Ishikawa (cell line): ENCODE measurements around the gene KCNQ4.

Source experiments
- CREB1 ChIP-seq: IDR thresholded peaks from 2 replicates; pipeline ENCODE4 v1.6.1; 2012; ENCODE audit warnings: low read depth
- FOXM1 ChIP-seq: IDR thresholded peaks from 2 replicates; pipeline ENCODE4 v1.6.1; 2012; ENCODE audit warnings: low read depth, borderline replicate concordance
- MAX ChIP-seq: IDR thresholded peaks from 2 replicates; pipeline ENCODE4 v1.6.1; 2012
- RAD21 ChIP-seq: IDR thresholded peaks from 2 replicates; pipeline ENCODE4 v1.6.1; 2012; ENCODE audit warnings: low read depth
- REST ChIP-seq: IDR thresholded peaks from 2 replicates; pipeline ENCODE4 v1.6.1; 2012; ENCODE audit warnings: low read depth, mild to moderate bottlenecking
- TAF1 ChIP-seq: IDR thresholded peaks from 2 replicates; pipeline ENCODE4 v1.6.1; 2012; ENCODE audit warnings: low read depth, mild to moderate bottlenecking
- TEAD4 ChIP-seq: IDR thresholded peaks from 2 replicates; pipeline ENCODE4 v1.6.1; 2012
- YY1 ChIP-seq: IDR thresholded peaks from 2 replicates; pipeline ENCODE4 v1.6.1; 2012; ENCODE audit warnings: low read depth
- ZBTB7A ChIP-seq: IDR thresholded peaks from 2 replicates; pipeline ENCODE4 v1.6.1; 2012; ENCODE audit warnings: low read depth

- no peak for TF ChIP-seq RAD21
- no peak for TF ChIP-seq TEAD4
- TF ChIP-seq REST, result no peak
- TF ChIP-seq FOXM1, result no peak
- no peak for TF ChIP-seq MAX
- TF ChIP-seq TAF1, result no peak
- no peak for TF ChIP-seq YY1
- no peak for TF ChIP-seq ZBTB7A
- no peak for TF ChIP-seq CREB1
These were observed 102.9 kb downstream of the KCNQ4 start for GRCh38 chr1:40886318-40887011.
